Lower lobe of right lung (tissue), 2 donors: ENCODE measurements around the gene CSMD2. TPM values are rescaled to one million over a fixed set of nuclear protein-coding genes. Genes with fewer than 3 reads are reported as not detected.
A peak's percentile ranks its signal among the peaks of the same experiment; 100 is the strongest.

Source experiments
- ATAC-seq, 2 donors: fragments of 200-7000 bp; cut with Tn5 transposase; one replicate each; pipeline ENCODE4 v1.9.1; 2020 to 2022; ENCODE audit warnings: mild to moderate bottlenecking in 2 of 2, moderate library complexity in 2 of 2
- DNase-seq: peaks from one replicate; pipeline ENCODE4 v3.0.0-alpha.2; 2020
- H3K27ac ChIP-seq: fragments of 200-600 bp; one replicate; pipeline ENCODE4 v1.8.0; 2022
- H3K27me3 ChIP-seq: fragments of 200-600 bp; one replicate; pipeline ENCODE4 v1.8.0; 2022; ENCODE audit warnings: low read depth
- H3K36me3 ChIP-seq: fragments of 200-600 bp; one replicate; pipeline ENCODE4 v1.8.0; 2022; ENCODE audit warnings: mild to moderate bottlenecking
- H3K4me1 ChIP-seq: fragments of 200-600 bp; one replicate; pipeline ENCODE4 v1.8.0; 2022
- H3K4me3 ChIP-seq: fragments of 200-600 bp; one replicate; pipeline ENCODE4 v1.8.0; 2022; ENCODE audit warnings: mild to moderate bottlenecking
- H3K9me3 ChIP-seq: fragments of 200-600 bp; one replicate; pipeline ENCODE4 v1.8.0; 2022
- CTCF ChIP-seq: fragments of 200-600 bp; IDR thresholded peaks from one replicate; pipeline ENCODE4 v1.8.0; 2022; ENCODE audit warnings: antibody characterized with exemption, mild to moderate bottlenecking
- intact Hi-C: fragments of 100-400 bp; cut with DNase I; formaldehyde crosslinking; loops from one replicate; pipeline ENCODE4 v1.11.0; 2022
- total RNA-seq: library from RNA; stranded (reverse); fragmentation: NEBNext Ultra II Directional; extraction: Animal tissue kit (Norgen Biotek cat#: 25700); gene quantifications from one replicate; pipeline ENCODE4 v1.2.1, GENCODE V29; 2021
- donor health status: DM: no; HTN: yes; CAD: no; lungs with severe emphysema.

The CSMD2 gene
- total RNA-seq, 1 donor from 2014 or later = 1.1 TPM

DNA sequence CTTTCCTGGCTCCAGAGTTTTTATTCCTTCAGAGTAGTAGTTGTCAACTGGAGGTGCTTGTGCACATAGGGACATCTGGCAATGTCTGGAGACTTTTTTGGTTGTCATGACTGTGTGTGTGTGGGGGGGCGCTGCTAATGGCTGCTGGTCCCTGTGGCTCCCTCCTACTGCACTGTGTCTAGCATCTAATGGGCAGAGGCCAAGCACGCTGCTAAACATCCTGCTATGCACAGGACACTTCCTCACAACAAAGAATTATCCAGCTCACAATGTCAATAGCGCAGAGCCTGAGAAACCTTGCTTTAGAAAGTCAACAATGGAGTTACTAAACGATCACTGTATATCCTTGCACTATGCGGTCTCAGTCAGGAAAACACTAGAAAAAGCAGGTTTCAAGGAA, 320.9 kb downstream of the CSMD2 start:
- H3K36me3 ChIP-seq = no peaks in the 10 kb centered on the region
- H3K9me3 ChIP-seq = no peaks in the 10 kb centered on the region
- no peaks in the 10 kb centered on the region for H3K4me1 ChIP-seq
- H3K27me3 ChIP-seq = no peaks in the 10 kb centered on the region
- ATAC-seq = no peak
- no peak for DNase-seq
- no peak overlapping the region for H3K4me3 ChIP-seq
- TF ChIP-seq CTCF = no peak
- intact Hi-C loops = no loop called here
- H3K27ac ChIP-seq = no peak overlapping the region

DNA sequence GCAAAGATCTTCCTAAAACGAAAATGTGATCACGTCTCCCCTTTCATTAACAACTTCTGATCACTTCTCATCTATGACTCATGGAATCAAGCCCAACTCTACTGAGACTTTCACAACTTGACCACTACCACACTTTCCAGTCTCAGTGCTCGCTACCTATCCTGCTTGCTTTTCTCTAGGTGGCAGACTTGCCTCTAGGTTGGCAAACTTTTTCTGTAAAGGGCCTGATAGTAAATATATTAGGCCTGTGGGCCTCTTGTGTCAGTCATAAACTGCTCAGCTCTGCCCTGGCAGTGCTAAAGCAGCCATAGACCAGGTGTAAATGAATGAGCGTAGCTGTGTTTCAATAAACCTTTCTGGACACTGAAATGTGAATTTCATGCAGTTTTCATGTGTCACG, 322.7 kb downstream of the CSMD2 start:
- ATAC-seq (peak in 1 of 2 donors; percentile 25), DNase-seq (no peak)
- Histone ChIP-seq H3K4me1 (no peaks in the 10 kb centered on the region), H3K4me3 (no peak overlapping the region), H3K36me3 (no peaks in the 10 kb centered on the region), H3K9me3 (no peaks in the 10 kb centered on the region), H3K27me3 (no peaks in the 10 kb centered on the region), H3K27ac (no peak overlapping the region)
- no peak for TF ChIP-seq CTCF
- intact Hi-C loops = no loop called here

DNA sequence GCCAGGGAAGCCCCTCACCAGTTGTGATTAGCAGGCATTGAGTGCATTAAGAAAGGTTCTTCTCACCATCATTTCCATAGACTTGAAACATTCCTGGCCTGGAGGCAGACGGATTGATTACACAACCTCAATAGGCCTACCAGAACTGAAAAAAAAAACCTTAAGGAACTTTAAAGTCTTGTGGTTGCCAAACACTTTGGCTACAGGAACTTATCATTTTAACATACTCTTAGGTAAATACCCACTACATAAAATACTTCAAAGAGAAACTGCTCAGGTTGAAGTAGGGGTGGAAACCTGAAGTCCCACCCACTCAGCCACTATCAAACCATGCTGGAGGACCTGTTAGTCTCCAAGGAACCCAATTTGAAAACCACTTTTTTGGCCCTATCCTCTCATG, 323.5 kb downstream of the CSMD2 start:
- intact Hi-C loops = no loop called here
- no peaks in the 10 kb centered on the region for H3K36me3 ChIP-seq
- H3K27me3 ChIP-seq = no peaks in the 10 kb centered on the region
- DNase-seq (no peak), ATAC-seq (peak; percentile 82 to 90)
- no peak overlapping the region for H3K27ac ChIP-seq
- no peak for TF ChIP-seq CTCF
- no peaks in the 10 kb centered on the region for H3K4me1 ChIP-seq
- H3K4me3 ChIP-seq = no peak overlapping the region
- no peaks in the 10 kb centered on the region for H3K9me3 ChIP-seq

DNA sequence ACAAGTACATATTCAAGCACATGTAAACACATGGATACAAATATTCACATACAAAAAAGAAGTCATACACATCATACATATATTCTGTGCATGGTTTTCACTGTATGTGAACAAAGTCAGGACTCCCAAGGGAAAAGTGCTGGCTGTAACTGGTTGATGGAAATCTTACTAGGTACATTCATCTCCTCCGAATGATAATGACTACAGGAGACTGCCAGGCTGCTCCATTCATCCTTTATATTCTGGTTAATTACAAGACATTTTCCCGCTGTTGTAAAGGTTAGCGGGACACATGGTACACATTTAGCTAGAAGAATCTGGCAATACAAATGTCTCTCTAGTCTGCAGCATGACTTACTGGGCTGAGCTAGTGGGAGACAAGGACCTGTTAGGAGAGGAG, 327.4 kb downstream of the CSMD2 start:
- Histone ChIP-seq H3K4me1 (no peaks in the 10 kb centered on the region), H3K27me3 (no peaks in the 10 kb centered on the region), H3K36me3 (no peaks in the 10 kb centered on the region), H3K4me3 (no peak overlapping the region), H3K27ac (no peak overlapping the region), H3K9me3 (no peaks in the 10 kb centered on the region)
- DNase-seq = no peak
- no peak for TF ChIP-seq CTCF
- ATAC-seq = no peak
- intact Hi-C loops = no loop called here

- ATAC-seq = no peak
- H3K27me3 ChIP-seq = no peaks in the 10 kb centered on the region
- intact Hi-C loops = no loop called here
Observed at GRCh38 chr1:33836911-33837310, 328.1 kb downstream of the CSMD2 start.

More at GRCh38 chr1:33836911-33837310, 328.1 kb downstream of the CSMD2 start:
- no peaks in the 10 kb centered on the region for H3K36me3 ChIP-seq
- no peaks in the 10 kb centered on the region for H3K9me3 ChIP-seq
- no peak overlapping the region for H3K27ac ChIP-seq
- no peak for DNase-seq
- H3K4me3 ChIP-seq = no peak overlapping the region
- TF ChIP-seq CTCF = no peak
- H3K4me1 ChIP-seq = no peaks in the 10 kb centered on the region
